HG03469 (cell line): ENCODE results near the gene SPC25.
"Not testable (repeated sequence)": the region's sequence is repeated elsewhere in the genome, so short reads cannot be mapped to it uniquely, and the experiment has no call there.

ENCODE experiments used
- ATAC-seq: cut with Tn5 transposase; IDR thresholded peaks from one replicate; pipeline ENCODE4 v1.9.1; 2021; ENCODE audit warnings: mild to moderate bottlenecking, moderate library complexity, moderate number of reproducible peaks; ENCODE audit not compliant: unreplicated experiment

The SPC25 gene

GRCh38 chr2:168890006-168890782, at the start of gene SPC25:
Gene SPC25 (minus strand): TSS chr2:168890430. CDS start chr2:168889519, 911 bp downstream.
- ATAC-seq, result peak; percentile 100

- ATAC-seq, result peak; percentile 60
Observed at GRCh38 chr2:168939918-168940317, 49.7 kb upstream of the SPC25 start.

GRCh38 chr2:168939061-168939460, 48.8 kb upstream of the SPC25 start:
- ATAC-seq, result no peak

GRCh38 chr2:168935810-168936581, 45.8 kb upstream of the SPC25 start:
- ATAC-seq, result no peak

- ATAC-seq, result no peak
Observed at GRCh38 chr2:168934826-168935225, 44.6 kb upstream of the SPC25 start.

- not testable (repeated sequence) for ATAC-seq
Observed at GRCh38 chr2:168932174-168932573, 41.9 kb upstream of the SPC25 start.

GRCh38 chr2:168930242-168930641, 40.0 kb upstream of the SPC25 start:
- ATAC-seq, result no peak

- no peak for ATAC-seq
Observed at GRCh38 chr2:168929031-168929430, 38.8 kb upstream of the SPC25 start.

- no peak for ATAC-seq
Observed at GRCh38 chr2:168928113-168928831, 38.0 kb upstream of the SPC25 start.

GRCh38 chr2:168926621-168927386, 36.6 kb upstream of the SPC25 start:
- ATAC-seq, result no peak

GRCh38 chr2:168920504-168921157, 30.4 kb upstream of the SPC25 start:
- no peak for ATAC-seq

GRCh38 chr2:168916331-168916675, 26.1 kb upstream of the SPC25 start:
- no peak for ATAC-seq

- no peak for ATAC-seq
Observed at GRCh38 chr2:168915441-168916330, 25.5 kb upstream of the SPC25 start.

- no peak for ATAC-seq
Observed at GRCh38 chr2:168913495-168913894, 23.3 kb upstream of the SPC25 start.

GRCh38 chr2:168912901-168913369, 22.7 kb upstream of the SPC25 start:
- no peak for ATAC-seq

GRCh38 chr2:168912466-168912865, 22.2 kb upstream of the SPC25 start:
- ATAC-seq, result no peak

GRCh38 chr2:168910330-168910729, 20.1 kb upstream of the SPC25 start:
- no peak for ATAC-seq

GRCh38 chr2:168907940-168908662, 17.9 kb upstream of the SPC25 start:
- no peak for ATAC-seq
